ENCODE data around the gene PLGRKT.
"Not testable (repeated sequence)": the region's sequence is repeated elsewhere in the genome, so short reads cannot be mapped to it uniquely, and the experiment has no call there.

The PLGRKT gene

DNA sequence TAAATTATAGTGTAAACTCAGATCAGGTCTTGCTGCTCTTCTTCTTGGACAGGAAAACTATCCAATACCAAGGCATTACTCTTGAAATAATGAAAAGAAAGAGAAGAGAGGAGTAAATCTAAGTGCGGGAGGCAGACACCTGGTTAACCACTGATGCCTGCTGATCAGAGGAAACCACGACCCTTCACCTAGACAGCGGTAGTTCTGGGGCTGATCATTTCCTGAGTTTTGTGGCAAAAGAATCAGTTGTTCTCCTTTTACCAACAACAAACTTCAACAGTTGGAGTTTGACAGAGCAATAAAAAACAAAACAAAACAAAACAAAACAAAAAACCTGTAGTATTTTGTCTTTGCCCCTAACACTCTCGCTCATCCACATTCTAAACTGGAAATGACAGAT, 101.0 kb downstream of the PLGRKT start:
- DNase-seq (ENCODE audit: low read depth in 1 of 2, low spot score in 1 of 2), result no peak
- in situ Hi-C loops (cut with HindIII; ENCODE audit: low pct_unique_long_range_greater_than_20kb, low sequenced_read_pairs), result no loop called here
- TF ChIP-seq JUND (IDR thresholded peaks at IDR 0.05; ENCODE audit: low read depth), result no peak

DNA sequence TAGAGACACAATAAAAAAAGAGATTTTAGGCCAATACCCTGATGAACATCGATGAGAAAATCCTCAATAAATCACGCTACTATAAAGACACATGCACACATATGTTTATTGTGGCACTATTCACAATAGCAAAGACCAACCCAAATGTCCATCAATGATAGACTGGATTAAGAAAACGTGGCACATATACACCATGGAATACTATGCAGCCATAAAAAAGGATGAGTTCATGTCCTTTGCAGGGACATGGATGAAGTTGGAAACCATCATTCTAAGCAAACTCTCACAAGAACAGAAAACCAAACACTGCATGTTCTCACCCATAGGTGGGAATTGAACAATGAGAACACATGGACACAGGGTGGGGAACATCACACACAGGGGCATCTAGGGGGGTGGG, 106.4 kb downstream of the PLGRKT start:
- in situ Hi-C loops (cut with HindIII; ENCODE audit: low pct_unique_long_range_greater_than_20kb, low sequenced_read_pairs); DNase-seq (ENCODE audit: low read depth in 1 of 2, low spot score in 1 of 2): not testable (repeated sequence)

- TF ChIP-seq JUND (IDR thresholded peaks at IDR 0.05; ENCODE audit: low read depth), result no peak
- DNase-seq (ENCODE audit: low read depth in 1 of 2, low spot score in 1 of 2), result no peak
- in situ Hi-C loops (cut with HindIII; ENCODE audit: low pct_unique_long_range_greater_than_20kb, low sequenced_read_pairs), result no loop called here
Observed at GRCh38 chr9:5326893-5327548, 110.7 kb downstream of the PLGRKT start.

DNA sequence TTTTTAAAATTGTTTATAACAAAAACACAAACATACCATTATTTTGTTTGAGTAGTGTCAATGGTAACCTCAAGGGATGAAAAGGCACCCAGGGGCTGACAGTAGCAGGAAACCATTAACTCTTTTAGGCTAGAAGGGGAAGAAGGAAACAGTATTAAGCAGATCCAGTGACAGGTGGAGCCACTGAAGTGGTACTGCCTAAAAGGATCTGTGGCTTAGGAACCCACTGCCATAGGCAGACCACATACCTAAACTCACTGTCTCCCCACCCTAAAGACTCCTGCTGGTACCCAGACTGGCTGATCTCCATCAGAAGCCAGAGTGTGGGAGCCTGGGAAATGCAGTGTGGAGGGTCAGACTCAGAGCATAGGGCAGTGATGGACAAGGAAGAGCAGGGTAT, 111.5 kb downstream of the PLGRKT start:
- no peak for TF ChIP-seq JUND (IDR thresholded peaks at IDR 0.05; ENCODE audit: low read depth)
- DNase-seq (ENCODE audit: low read depth in 1 of 2, low spot score in 1 of 2), result no peak
- in situ Hi-C loops (cut with HindIII; ENCODE audit: low pct_unique_long_range_greater_than_20kb, low sequenced_read_pairs), result no loop called here

DNA sequence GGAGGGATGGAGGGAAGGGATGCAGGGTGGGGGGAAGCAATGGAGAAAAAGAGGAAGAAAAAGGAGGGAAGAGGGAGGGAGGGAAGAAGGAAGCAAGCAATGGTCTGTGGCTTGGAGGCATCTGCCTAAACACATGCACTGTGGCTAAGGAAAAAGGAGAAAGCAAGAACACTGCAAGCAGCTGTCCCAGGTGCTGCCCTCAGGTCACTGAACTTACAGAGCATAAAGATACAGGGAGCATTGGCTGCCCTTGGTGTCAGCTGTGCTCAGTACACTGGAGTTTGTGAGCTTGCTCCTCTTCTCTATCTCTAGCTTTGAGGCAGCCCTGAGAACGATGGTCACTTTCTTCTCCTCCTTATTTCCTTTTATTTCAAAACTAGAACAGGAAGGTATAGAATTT, 116.1 kb downstream of the PLGRKT start:
- DNase-seq (ENCODE audit: low read depth in 1 of 2, low spot score in 1 of 2); in situ Hi-C loops (cut with HindIII; ENCODE audit: low pct_unique_long_range_greater_than_20kb, low sequenced_read_pairs): not testable (repeated sequence)

GRCh38 chr9:5321058-5321457, 116.7 kb downstream of the PLGRKT start:
- in situ Hi-C loops (cut with HindIII; ENCODE audit: low pct_unique_long_range_greater_than_20kb, low sequenced_read_pairs), result no loop called here
- no peak for TF ChIP-seq JUND (IDR thresholded peaks at IDR 0.05; ENCODE audit: low read depth)
- DNase-seq (ENCODE audit: low read depth in 1 of 2, low spot score in 1 of 2), result peak in 1 of 2 experiments; percentile 18

DNA sequence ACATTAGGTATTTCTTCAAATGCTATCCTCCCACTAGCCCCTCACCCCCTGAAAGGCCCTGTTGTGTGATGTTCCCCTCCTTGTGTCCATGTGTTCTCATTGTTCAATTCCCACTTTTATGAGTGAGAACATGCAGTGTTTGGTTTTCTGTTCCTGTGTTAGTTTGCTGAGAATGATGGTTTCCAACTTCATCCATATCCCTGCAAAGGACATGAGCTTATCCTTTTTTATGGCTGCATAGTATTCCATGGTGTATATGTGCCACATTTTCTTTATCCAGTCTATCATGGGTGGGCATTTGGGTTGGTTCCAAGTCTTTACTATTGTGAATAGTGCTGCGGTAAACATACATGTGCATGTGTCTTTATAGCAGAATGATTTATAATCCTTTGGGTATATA, 121.3 kb downstream of the PLGRKT start:
- in situ Hi-C loops (cut with HindIII; ENCODE audit: low pct_unique_long_range_greater_than_20kb, low sequenced_read_pairs); DNase-seq (ENCODE audit: low read depth in 1 of 2, low spot score in 1 of 2): not testable (repeated sequence)

- TF ChIP-seq JUND (IDR thresholded peaks at IDR 0.05; ENCODE audit: low read depth), result no peak
- no peak for DNase-seq (ENCODE audit: low read depth in 1 of 2, low spot score in 1 of 2)
- in situ Hi-C loops (cut with HindIII; ENCODE audit: low pct_unique_long_range_greater_than_20kb, low sequenced_read_pairs), result no loop called here
Observed at GRCh38 chr9:5315187-5315923, 122.4 kb downstream of the PLGRKT start.

DNA sequence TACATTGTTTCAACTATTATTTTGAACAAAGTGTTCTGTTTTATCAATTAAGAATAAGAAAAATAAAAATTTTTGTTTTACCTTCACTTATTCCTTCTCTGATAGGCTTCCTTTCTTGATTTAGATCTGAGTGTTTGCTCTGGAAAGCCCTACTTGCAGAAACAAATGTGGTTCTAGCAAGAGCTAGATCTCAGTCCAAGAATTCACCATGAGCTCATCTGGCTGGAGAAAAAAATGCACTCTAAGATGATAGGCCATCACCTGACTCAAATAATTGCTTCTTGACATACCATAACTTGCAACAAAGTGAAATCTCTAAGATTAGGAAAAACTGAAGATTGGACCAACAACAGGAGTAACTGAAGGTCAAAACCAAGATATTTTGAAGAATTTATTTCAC, 126.9 kb downstream of the PLGRKT start:
- DNase-seq (ENCODE audit: low read depth in 1 of 2, low spot score in 1 of 2), result no peak
- no peak for TF ChIP-seq JUND (IDR thresholded peaks at IDR 0.05; ENCODE audit: low read depth)
- in situ Hi-C loops (cut with HindIII; ENCODE audit: low pct_unique_long_range_greater_than_20kb, low sequenced_read_pairs), result no loop called here
